HG02852 (cell line): ENCODE data around the gene RAC2.
A peak's percentile ranks its signal among the peaks of the same experiment; 100 is the strongest.

Source experiments
- ATAC-seq: cut with Tn5 transposase; IDR thresholded peaks from one replicate; pipeline ENCODE4 v1.9.1; 2021; ENCODE audit warnings: mild to moderate bottlenecking, moderate library complexity; ENCODE audit not compliant: unreplicated experiment

The RAC2 gene

DNA sequence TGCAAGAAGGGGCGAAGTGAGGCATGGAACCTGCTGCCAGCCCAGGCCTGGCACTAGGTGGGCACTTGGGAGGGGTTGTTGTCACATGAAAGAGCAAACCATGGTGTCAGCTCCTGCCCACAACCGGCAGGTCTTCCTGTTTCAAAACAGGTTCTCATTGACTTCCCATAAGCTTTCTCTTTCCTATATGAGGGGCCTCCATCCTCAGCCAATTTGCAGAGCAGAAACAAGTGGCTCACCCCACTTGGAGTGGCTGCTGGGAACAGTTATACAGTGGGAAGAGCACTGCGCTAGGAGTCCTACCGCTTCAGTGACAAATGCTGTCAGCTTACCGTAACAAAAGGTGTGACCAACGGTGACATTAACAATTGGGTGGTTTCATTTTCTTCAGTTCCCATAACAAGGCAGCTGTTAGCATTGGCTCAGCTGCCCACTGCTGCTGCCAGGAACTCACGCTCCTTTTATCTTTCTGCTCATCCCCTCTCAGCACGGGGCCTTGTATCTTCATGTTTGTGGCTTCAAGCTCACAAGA is 21.6 kb downstream of the RAC2 start:
- ATAC-seq = no peak

DNA sequence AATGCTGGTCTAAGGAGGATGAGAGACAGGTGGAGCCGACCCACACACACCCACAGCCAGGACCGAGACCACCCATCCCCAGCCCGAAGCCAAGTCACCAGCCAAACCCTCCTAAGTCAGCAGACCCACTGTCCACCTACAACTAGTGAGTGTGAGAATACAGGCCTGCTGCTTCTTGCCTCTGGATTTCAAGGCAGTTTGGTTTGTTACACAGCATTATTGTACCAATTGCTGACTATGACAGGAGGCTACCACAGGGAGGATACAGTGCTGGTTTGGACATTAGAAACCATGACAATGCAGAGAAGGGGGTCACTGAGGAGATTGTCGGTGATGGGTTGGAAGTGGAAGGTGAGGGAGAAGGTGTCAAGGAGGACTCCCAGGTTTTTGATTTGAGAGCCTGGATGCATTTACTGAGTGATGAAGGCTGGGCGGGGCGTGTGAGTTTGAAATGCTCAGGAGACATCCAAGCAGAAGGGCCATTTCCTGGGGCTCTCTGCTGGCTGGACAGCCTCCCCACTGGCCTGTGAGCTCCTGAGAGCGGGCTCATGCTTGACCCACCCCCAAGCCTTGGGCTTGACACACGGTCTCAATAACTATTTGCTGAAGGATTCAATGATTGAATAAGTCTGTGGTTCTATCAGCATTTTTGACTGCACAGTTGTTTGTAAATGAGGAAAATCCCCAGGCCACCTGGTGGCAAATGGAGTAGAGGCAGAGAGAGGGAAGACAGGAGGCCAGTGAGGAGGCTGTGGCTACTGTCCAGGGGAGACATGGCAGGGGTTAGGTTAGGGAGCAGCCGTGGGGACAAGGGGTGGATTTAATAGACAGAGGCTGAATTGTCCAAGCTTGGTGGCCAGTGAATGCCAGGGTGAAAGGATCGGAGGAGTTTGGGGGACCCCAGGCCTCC is 22.4 kb downstream of the RAC2 start:
- no peak for ATAC-seq

DNA sequence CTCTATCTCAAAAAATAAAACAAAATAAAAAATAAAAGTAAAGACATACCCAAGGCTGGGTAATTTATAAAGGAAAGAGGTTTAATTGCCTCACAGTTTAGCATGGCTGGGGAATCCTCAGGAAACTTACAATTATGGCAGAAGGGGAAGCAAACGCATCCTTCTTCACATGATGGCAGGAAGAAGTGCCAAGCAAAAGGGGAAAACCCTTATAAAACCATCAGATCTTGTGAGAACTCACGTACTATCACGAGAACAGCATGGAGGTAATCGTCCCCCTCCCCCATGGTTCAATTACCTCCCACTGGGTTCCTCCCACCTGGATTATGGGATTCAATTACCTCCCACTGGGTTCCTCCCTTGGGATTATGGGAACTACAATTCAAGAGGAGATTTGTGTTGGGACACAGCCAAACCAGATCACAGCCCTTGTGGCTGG is 23.5 kb downstream of the RAC2 start:
- ATAC-seq = no peak

DNA sequence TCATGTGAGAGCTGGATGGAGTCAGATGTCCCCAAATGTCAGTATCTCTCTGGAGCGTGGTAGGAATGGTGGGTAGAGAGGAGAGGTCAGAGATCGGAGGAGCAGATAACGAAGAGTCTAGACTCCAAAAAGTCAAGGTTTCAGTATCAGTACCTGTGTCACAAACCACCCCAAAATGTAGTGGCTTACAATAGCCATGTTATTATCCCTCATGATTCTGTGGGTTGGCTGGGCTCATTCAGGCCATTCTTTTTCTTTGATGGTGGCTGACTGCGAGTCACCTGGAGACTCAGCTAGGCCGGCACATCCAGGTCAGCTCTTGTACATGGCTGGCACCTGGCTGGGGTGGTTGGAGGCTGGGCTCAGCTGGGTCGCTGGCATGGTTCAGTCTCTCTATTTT is 24.5 kb downstream of the RAC2 start:
- ATAC-seq = no peak

DNA sequence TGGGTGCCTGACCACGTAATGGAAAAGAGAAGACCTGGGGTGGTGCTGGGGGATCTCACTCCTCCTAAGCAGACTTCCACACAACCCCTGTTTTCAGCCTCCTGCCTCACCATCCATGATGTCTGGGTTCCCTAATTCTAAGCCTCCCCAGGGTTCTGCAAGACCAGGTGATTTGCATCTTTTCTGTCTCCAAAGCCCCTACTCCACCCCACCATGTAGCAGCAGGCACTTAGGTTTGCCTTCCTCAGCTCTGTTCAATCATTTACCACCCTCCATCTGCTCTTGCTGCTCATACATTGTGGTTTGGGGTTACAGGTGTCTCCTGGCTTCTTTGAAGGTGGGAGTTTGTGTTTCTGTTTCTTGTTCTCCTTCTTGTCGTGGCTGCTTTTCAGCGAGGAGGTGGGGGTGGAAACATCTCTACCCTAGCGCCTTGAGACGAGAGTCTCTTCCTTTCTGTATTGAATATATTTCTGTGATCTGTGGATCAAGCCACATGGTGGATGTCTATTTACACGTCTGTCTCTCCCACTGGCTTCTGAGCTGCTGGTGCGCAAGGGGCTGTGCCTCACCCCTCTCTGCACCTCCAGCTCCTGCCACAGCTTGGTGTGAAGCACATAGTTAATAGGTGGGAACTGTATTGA is 25.2 kb downstream of the RAC2 start:
- ATAC-seq = peak; percentile 84

DNA sequence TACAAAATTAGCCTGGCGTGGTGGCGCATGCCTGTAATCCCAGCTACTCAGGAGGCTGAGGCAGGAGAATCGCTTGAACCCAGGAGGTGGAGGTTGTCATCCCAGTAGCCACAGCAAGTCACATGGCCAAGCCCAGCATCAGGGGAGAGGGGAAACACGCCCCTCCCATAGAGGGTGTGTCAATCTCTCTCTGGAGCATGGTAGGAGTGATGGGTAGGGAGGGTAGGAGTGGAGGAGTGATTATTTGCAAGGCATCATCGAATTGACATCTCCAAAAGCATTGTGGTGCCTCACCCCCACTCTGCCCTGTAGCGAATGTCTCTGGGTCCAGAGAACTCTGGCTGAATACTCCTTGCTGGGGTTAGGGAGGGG is 25.7 kb downstream of the RAC2 start:
- no peak for ATAC-seq

DNA sequence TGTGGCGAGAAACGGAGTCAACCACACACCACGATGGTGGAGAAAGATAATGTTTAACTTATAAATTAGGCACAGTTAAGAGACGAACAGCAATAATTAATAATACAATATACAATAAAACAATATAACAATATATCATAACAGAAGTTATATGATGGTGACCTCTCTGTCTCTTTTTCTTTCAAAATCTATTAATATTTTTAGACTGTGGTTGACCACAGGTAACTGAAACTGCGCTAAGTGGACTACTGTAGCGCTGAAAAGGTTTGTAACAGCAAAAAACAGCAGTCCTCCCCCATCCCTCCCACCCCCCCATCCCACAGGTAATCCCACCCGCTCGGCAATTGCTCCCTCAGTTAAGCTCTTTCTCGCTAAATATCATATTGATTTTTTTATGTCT is 28.2 kb downstream of the RAC2 start:
- no peak for ATAC-seq

DNA sequence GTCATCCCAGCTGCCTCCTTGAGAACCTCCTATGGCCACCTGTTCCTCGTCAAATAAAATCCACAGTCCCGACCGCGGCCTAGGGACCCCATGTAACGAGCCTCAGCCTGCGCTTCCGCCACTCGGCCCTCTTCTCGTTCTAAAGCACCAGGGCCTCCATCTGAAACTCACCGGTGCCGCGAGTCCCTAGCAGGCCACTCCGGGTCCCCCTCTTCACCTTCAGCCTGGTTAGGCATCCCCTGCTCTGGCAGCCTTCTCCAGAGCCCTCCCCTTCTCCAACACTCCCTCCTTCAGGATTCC is 29.4 kb downstream of the RAC2 start:
- ATAC-seq = no peak

DNA sequence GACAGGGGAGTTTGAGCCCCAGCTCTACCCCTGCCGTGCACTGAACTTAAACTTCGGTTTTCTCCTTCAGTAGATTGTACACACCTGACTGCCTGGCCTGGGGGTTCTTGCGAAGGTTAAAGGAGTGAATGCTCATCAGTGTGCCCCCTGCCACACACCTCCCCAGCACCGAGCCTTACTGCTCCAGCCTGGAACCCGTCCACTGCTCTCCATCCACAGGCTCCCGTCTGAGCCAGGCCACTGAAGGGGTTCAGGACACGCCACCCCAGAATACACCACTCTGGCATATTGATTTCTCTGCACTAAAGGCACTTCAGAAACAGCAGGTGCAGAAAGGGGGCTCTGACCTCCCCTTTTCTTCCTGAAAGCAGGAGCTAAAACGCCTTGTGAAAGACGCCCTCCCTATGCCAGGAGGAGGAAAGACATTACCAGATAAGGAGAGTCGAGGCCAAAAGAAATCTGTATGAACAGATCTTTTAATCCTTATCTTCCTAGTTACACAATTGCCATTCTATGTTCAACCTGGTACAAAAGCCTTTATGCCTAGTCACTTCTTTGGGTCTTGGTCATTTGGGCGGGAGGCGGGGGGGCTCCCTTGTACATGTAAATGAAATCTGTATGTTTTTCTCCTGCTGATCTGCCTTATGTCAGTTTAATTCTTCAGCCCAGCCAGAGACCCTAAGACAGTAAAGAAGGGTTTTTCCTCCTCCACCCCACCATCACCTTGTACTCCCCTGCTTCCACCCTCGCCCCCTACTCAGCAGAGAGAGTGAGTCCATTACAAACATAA is 29.9 kb downstream of the RAC2 start:
- no peak for ATAC-seq

DNA sequence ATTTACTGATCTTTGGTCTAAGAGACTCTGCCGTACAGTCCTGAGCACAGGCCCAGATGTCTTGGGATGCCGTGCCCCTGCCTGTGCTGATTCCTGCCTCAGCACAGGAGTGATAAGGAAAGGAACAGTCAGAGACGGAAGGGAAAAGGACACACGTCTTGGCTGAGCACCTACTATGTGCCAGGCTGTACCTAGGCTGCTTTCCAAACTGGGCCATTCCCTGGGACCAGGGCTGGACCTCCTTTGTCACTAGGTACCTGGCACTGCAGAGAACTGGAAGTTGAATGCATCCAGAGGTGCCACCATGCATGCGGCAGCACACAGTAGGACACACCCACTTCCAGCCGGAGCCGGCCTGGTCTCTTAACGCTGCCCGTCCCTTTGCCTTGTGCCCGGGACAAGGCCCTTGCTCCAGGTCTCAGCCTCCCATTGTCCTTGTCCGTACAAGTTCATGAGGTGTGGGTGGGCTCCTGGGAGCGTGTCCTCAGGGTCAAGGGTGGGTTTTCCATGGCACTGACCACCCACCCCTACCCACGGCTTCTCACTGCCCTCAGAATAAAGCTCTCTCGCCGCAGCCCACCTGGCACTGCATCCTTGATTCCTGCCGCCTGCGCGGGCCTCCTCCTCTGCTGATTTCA is 30.7 kb downstream of the RAC2 start:
- ATAC-seq = no peak

DNA sequence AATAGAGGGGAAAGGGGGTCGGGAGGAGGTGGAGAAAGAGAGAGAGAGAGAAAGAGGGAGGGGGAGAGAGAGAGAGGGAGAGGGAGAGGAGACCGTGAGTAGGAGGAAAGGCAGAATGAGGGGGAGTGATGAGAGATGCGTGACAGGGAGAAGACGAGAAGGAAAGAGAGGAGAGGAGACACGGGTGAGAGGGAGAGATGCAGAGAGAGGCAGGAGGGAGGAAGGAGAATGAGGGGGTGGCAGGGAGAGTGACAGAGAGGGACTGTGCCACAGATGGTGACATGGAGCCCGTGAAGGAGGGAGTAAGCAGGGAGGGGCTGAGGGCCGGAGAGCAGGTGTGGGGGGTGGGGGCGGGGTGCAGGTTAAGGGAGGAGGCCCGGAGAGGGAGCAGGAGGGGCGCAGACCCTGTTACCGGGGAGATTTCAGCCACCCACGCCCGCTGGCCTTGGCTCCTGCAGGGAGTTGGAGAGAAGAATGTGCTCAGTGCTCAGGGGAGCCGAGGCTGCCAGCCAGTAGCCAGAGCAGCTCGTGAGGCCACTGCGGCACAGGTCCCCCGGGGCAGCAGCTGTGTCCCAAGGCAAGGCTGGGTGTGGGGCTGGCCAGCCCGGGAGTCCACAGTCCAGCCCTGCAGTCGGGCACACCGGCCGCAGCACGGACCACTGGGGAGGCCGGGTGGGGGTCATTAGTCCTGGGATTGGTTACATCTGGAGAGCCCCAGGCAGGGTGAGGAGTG is 31.7 kb downstream of the RAC2 start, which contains the start of gene SSTR3:
SSTR3 (minus strand) TSS at position 304 of the 733 bp plus-strand sequence. CDS start 4,674 bp downstream, outside the sequence.
- ATAC-seq = no peak

DNA sequence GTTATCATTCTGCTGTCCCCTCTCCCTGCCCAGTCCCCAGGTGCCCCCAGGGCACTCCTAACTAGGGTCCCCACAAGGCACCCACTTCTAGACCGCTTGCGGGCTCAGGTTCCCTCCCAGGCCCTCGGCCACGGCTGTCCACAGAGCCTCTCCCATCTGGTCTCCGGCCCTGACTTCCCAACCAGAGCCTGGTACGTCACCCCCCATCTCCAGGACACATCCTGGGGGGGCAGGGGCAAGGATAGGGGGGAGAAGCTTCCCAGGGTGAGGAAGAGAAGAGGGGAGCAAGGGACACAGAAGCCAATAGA is 32.2 kb downstream of the RAC2 start:
- no peak for ATAC-seq

DNA sequence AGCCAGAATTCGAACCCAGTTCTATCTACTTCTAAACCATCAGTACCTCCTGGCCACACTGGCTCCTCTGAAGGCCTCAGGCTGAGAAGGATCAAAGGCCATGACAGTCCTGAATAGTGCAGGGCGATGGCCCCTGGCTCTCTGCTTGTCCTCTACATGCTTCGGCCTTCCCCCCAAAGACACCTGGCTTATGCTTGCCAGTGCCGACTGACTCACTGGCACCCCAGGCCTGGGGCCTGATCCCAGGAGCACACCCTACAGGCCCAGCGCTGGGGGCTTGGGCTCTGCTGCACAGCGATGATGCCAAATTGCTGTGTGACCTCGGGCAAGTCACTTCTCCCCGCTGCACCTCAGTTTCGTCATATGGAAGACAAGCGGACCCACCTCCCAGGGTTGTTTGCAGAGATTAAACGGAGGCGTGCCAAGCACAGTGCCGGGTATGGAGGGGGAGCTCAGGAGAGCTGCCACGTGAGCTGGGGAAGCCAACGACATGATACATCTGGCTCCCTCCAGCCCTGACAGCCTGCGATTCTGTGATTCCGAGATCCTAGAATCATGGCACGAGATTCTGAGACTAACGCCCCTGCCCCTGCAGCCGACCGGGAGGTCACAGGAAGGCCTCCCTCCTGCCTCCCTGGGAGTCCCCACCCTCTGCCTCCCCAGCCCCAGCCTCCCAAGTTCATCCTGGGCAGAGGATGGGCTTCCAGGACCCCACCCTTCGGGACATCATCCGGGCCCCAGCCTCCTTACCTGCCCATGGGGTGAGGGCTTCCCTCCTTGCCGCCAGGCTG is 32.8 kb downstream of the RAC2 start:
- ATAC-seq = no peak

DNA sequence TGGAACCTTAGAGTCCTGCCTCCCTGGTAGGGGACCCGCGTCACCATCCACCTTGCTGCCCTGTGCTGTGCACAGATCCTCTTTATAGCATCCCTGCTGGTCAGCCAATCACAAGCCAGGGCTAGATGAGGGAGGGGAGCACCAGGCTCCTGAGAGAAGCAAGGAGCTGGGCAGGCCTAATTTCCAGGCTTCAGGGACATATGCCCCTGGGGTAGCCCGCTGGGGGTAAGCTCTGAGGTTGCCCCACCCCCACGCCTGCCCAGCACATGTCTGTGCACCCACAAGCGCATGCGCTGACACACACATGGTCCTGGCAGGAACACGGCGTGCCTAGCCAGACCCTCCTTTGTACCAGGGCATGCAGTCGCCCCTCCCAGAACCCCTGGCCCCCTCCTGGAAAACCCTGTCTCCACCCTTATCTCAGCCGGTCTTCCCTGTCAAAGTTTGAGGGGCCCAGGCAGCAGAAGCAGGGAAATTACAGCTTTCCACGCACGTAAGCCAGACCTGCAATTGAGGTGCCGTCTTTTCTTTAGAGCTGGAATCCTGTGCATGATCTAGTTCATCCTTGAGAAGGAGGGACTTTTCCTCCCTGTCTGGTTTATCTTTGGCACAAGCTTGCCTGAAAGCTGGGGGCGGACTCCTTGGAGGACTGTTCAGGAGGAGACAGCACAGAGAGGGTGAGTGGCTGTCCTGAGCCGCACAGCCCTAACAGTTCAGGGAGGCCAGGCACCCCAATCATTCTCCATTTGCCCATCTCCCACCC is 33.8 kb downstream of the RAC2 start:
- no peak for ATAC-seq

DNA sequence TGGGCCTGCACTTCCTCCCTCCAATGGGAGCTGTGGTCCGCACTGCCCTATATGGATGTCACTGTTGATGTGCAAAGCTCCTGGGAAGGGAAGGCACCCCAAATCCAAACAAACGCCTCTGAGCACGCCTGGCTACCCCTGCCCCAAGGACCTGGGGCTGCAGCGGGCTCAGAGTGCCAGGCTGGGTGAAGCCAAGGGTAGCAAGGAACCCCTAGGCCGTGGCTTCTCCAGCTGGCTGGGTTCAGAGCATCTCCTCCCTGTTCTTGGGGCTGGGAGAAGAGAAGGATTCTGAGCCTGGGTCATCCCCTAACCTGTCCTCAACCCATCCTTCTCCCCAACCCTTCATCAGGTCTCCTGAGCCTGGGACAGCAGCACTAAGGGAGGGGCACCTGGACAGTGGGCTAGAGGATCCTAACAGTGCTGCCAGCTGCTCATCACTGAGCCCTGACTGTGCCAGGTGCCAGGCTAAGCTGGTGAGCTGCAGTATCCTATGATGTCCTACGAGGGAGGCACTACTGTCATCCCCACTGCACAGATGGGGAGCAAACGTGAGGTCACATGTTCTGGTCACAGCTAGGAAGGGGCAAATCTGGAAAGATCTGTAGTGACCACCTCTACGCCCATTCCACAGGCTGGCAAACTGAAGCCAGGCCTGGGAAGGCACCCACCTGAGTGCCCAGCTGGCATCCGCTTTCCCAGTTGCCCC is 34.8 kb downstream of the RAC2 start:
- no peak for ATAC-seq

DNA sequence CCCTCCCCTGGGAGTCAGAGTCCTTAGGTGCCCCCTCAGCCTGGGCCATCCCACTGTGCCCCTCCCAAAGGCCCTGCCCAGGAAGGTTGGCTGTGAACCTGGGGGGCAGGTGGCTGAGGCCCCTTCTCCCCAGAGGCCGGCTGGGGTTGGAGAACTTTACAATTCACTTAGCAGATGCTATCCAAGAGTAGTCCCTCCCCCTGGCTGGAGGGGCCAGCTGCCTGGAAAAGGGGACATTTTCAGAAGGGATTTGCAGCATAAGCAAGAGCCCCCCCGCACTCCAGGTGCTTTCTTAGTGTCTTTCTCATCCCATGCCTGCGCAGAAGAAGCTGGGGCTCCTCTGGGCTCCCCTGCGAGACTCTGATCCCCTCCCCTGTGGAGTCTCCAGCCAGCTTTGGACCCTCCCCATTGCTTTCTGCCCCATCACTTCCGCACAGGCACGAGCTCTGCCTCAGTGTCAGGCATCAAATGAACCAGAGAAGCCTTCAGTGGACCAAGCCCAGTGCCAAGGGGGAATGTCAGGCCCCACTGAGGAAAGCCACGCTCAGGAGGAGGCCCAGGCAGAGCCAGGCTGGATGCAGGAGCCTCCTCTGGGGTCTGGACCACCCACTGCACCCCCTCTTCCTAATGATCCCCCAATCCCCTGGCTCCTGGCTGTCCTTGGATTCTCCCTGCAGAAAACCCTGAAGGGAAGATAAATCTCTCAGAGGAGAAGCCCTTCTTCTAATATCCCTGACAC is 35.5 kb downstream of the RAC2 start:
- no peak for ATAC-seq

DNA sequence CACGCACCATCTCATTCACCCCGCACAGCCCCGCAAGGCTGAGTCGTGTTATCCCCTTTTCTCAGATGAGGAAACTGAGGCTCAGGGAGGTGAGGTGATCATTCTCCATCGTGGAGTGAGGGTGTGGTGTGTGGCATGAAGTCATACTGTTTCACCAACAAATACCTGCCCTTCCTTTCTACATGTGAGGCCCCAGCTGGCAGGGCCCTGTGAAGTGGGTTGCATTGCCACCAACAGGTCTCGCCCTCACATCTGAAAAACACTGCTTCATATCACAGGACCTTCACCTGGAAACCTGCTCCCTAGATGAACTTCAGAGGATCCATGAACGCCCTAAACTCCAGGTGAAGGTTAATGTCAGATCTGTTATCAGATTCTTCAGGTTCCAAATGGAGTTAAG is 36.1 kb downstream of the RAC2 start:
- ATAC-seq = no peak
